B cell (primary cell): Measurements from ENCODE around the gene CAMKV.

Experiments
- EZH2 ChIP-seq: IDR thresholded peaks from 2 replicates; pipeline ENCODE4 v1.6.1; 2012; ENCODE audit warnings: borderline replicate concordance, low read depth, mild to moderate bottlenecking, moderate library complexity, low read length; ENCODE audit not compliant: insufficient read depth, poor library complexity, severe bottlenecking
- TF ChIP-seq, protein P1 (sequence below): fragments of 200-600 bp; IDR thresholded peaks from one replicate; pipeline ENCODE4 v1.8.0; 2022; ENCODE audit warnings: antibody characterized with exemption, mild to moderate bottlenecking

DNA sequence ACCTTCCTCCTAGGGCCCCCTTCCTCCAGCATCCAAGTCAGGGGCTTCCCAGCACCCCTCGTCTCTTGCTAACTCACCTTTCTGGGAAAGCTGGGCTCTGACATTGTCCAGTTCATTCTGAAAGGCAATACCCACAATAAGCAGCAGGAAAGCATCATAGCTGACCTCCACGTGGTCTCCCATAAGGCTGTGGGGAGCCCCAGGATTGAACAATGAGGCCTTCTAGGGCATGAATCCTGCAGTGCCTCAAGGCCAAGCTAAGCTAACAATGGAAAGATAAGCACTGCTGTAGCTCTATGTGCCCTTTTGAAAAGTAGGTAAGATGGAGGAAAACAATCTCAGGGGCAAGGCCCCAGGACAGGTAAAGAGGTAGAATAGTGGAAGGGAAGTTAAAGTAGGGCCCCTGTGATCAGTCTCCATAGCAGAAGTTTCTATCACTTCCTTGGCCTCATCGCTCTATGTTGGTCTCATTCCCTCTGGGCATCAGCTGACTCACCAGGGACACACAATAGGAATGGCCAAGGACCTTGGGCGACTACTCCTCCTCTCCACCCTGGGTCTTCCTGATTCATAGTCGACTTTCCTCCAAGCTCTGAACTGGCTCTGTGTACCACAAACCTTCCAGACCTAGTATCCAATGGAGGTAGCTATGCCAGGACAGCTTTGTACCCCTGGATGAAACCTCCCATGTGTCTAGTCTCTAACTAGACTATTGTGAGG lies 25.1 kb downstream of the CAMKV start:
- TF ChIP-seq, protein P1, sequence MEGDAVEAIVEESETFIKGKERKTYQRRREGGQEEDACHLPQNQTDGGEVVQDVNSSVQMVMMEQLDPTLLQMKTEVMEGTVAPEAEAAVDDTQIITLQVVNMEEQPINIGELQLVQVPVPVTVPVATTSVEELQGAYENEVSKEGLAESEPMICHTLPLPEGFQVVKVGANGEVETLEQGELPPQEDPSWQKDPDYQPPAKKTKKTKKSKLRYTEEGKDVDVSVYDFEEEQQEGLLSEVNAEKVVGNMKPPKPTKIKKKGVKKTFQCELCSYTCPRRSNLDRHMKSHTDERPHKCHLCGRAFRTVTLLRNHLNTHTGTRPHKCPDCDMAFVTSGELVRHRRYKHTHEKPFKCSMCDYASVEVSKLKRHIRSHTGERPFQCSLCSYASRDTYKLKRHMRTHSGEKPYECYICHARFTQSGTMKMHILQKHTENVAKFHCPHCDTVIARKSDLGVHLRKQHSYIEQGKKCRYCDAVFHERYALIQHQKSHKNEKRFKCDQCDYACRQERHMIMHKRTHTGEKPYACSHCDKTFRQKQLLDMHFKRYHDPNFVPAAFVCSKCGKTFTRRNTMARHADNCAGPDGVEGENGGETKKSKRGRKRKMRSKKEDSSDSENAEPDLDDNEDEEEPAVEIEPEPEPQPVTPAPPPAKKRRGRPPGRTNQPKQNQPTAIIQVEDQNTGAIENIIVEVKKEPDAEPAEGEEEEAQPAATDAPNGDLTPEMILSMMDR = no peak
- no peak for TF ChIP-seq EZH2
